GM10847 (cell line): Measurements from ENCODE around the gene PKNOX2.

ENCODE experiments used
- POLR2A ChIP-seq: IDR thresholded peaks from 2 replicates; pipeline ENCODE4 v1.6.1; 2011; ENCODE audit not compliant: insufficient read length; ENCODE audit errors: extremely low read depth

Gene PKNOX2

DNA sequence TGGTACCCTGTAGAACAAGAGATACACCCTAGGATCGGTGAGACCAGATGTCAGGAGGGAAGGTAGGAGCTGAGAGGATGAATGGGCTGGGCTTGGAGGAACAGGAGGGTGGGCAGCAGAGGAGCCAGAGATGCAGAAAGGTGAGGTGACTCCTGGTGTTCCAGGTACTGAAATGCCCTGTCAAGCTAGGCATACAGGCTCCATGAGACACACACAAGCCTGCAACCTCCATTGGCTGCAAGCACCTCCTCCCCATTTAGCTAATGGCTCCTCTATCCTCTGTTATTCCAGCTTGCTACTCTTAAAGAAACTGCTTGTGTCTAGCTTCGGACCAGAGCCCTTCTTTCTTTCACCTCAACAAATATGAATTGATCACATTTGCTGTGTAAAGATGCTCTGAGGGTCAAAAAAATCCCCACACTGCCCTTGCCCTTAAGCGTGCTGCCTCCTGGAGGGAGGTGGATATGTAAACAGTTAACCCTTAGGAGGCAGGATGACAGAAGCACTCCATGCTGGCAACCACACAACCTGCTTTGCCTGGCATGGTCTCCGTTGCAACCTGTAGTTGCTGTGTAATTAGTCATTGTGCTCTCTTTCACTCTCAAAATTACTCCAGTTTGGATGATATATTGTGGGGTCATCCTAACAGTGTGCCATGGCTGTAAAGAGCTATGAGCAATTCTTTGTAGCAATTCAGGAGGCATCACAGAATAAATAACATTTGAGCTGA lies 156.0 kb downstream of the PKNOX2 start:
- no peak for TF ChIP-seq POLR2A

DNA sequence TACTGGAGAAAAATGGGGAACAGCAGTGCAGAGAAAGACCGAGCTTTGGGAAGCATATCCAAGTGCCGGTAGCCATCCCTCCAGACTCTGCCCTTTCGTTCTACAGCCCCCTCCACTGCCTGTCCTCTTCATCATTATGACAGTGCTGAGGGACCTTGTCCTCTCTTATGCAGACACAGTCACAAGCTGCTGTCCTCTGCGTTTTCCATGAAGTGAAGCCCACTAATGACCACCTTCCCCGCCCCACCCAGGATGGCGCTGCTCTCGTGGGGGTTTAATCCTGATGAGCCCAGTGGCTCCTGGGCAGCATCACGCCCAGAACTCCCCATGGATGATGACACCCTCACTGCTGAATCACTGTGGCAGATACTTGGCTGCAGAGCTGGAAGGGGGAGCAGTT lies 157.7 kb downstream of the PKNOX2 start:
- no peak for TF ChIP-seq POLR2A

DNA sequence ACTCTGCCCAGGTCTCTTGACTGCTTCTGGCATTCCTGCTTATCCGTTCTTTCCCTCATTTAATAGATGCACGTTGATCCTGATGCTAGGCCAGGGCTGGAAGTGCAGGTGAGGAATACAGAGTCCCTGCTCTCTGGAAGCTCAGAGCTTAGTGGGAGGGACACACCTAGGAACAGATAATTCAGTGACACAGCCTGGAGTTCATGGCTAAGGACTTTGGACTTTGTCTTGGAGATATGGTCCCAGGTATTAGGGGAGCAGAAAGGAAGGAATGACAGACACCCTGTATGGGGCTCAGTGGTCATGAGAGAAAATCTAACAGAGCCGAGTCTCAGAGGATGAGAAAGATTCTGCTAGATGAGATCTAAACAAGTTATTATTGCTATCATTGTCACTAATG lies 160.6 kb downstream of the PKNOX2 start:
- TF ChIP-seq POLR2A = no peak

DNA sequence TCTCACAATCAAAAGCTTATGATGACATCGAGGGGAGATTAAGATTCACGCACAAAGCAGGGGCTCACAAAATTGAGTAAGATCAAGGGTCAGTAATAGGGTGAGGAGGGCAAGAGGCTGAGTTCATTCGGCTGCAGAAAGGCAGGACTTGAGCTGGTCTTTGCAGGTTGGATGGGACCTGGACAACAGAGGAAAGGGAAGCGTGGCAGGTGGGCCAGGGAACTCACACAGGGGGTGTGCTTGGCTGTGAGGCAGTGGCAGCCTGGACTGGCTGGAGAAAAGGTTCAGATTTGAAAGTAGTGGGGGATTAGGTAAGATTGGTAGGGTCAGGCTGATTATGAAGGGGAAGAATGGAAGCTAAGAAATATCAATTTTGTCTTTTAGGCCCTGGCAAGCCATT lies 161.6 kb downstream of the PKNOX2 start:
- TF ChIP-seq POLR2A = no peak

DNA sequence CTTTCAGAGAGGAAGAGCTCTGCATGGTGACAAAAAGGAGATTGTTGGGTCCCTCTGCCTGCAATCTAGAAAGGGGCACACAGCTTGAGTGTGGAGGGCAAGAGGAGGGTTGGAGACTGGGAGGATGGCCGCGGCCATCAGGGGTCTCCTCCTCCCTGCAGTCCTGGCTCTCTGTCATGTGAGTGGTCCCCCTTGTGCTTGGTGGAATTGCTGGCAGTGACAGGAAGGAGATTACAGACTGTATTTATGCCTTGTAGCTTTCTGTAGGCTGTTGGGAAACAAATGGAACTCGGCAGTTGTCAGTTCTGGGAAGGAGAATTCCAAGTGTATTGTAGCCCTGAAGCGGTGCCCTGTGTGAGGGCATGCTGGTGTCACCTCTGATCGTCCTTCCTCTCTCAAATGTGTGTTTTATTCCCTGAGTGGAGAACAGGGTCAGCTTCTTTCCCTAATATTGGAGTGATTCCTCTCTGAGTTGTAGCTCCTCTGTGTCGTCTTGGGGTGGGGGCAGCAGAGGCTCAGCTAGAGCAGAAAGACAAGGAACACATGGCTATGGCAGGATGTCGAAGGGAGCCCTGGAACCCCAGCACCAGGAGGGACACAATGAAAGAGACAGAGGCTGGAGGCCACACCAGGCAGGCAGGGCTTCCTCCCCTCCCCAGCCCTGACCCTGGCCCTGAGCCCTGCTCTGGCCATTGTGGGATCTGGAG lies 163.1 kb downstream of the PKNOX2 start:
- no peak for TF ChIP-seq POLR2A

DNA sequence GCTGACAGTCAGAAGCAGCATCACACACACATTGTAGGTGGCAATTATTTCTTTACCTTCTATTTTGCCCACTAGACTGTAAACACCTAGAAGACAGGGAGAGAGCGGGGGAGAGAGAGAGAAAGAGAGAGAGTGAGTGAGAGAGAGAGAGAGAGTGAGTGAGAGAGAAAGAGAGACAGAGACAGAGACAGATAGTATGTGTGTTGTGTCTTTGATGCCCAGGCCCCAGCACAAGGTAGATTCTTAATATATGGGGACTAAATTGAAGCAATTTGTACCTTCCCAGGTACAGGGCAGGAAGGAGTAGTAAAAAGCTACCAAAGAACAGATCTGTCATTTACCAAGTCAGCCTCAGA lies 163.7 kb downstream of the PKNOX2 start:
- no peak for TF ChIP-seq POLR2A

DNA sequence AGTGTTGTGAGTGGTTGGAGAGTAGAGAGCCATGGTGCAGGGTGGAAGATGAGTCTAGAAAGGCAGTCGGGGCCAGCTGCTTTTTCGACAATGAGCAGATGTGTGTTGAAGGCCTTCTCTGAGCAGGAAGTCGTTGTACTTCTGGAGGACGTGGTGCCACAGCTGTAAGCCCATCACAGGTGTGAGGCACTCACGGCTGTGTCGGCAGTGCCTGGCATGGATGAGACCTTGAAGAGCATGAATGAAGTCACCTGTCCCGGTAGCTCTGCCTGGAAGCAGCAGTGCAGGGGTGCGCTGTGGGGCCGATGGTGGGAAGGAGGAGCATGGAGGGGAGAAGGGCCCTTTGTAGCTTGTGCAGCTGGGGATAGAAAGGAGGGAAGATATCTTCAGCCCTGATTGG lies 165.2 kb downstream of the PKNOX2 start:
- TF ChIP-seq POLR2A = no peak

DNA sequence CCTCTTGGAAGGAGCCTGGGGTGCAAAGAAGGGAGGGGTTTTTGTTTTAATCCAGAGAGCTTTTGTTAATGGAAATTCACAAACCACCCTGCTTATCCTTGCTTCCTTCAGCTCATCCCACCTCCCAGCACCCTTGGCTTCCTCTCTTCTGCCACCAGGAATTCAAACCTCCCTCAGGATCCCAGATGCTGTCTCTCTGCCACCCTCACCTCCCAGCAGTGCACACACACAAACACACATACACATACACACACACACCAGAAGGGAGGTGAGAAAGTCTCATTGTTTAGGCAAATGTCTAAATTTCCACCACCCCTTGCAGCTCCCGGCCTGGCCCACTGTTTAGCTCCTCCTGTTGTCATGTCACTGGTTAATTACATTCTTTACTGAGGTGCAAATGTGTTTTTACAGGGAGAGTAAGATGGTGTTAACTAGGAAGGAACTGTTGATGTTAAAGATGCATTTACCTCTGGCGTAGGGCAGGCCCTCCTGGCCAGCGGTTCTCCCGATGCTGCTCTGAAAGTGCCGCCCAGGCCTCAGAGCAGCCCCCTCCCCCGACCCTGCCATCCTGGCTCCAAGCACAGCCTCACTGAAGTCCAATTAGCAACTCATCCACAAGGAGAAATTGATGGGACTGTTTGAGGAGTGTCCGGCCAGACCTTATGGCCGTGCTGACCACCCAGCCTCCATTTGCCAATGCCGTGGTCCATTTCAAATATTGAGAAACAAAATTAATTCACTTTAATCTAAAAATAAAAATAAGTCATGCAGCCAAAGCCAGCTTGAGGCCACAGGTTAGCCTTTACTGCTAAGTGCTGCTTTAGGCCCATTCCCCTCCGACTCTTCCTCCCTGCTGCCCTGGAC lies 166.1 kb downstream of the PKNOX2 start:
- TF ChIP-seq POLR2A = no peak

DNA sequence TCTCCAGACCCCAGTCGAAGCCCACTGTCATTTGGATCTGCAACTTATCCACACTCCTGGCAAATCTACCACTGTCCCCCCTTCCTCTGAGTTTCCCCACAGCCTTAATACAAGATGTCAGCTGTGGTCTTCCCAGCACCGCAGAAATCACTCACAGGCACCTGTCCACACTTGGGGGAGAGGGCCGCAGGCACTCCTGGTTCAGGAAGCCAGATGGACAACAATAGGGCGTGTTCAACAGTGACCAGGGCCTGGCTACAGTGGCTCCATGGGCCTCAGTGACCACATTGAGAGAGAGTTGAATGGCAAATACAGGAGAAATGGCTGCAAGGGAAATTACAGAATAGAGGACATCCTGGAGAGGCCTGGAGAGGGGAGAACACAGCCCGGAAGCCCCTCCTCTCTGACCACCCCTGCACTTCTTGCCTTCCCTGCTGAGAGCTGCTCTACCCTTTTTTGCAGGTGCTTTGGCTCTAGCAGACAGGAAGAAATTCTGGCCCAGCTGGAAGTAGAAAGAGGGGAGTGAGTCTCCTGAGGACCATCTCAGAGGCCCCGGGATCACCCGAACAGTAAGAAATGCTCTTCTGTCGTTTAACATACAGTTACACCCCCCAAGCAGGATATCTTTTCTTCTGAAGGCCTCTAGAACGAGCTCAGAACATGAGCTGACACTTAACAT lies 166.9 kb downstream of the PKNOX2 start:
- no peak for TF ChIP-seq POLR2A

DNA sequence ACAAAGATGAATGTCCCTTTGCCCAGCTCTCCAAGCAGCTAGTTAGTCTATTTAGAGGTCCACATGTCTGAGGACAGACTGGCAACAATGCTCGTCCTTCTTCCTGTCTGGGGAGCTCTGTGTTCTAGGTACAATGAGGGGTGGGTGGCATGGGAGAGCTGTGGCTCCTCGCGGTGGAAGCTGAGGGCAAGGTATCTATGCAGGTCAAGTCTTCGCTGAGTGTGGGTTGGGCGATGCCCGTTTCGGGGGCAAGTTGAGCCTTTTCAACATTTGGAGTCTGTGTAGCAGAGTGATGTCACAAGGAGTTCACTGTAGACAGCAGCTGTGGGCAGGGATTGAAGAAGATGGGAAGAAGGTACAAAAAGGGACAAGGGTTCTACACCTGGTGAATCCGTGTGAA lies 168.3 kb downstream of the PKNOX2 start:
- no peak for TF ChIP-seq POLR2A

DNA sequence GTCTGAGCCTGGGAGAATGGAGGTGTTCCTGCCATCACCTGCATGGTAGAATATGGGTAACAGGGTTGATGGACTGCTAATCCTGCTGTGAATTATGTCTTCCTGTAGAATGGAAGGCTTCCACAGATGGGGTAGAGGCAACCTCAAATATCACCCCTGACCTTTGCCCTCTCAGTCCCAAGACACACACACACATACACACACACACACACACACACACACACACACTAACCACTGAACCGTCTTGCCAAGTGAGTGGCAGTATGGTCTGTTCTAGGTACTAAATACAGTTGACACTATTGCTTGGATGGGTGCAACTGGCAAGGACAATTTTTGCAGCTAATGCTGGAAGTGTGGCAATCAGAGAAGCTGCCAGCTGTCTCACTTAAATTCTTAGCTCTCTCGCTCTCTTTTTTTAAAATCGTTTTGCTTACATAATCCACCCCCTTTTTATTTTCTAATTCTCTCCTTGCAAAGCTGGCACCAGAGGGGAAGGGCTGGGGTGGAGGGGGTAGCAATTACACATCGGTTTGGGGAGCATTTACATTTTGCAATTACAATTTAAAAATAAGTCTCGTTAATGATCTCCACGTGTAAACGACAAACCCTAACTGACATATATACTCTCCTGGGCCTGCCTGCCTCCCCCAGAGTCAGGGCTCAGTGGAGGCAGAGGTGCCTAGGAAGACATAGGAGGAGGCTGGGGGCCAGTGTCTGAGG lies 169.0 kb downstream of the PKNOX2 start:
- no peak for TF ChIP-seq POLR2A

DNA sequence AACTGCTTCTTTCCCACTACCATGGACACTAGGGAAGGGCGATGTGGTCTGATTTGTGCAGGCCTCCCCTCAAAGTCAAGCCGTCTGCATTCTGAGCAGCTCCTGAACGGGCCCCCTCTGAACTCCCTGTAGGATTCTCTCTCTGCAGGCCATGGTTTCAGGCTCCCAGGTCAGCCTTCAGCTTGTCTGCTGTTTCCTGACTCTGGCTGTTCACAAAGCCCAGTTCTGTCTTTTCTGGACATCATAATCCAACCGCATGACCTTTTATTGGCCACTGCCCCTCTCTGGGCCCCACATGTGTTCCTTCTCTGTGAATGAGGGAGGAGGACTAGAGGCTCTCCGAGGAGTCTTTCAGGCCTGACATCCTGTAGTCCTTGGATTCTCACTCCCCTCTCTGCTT lies 170.6 kb downstream of the PKNOX2 start:
- TF ChIP-seq POLR2A = no peak

DNA sequence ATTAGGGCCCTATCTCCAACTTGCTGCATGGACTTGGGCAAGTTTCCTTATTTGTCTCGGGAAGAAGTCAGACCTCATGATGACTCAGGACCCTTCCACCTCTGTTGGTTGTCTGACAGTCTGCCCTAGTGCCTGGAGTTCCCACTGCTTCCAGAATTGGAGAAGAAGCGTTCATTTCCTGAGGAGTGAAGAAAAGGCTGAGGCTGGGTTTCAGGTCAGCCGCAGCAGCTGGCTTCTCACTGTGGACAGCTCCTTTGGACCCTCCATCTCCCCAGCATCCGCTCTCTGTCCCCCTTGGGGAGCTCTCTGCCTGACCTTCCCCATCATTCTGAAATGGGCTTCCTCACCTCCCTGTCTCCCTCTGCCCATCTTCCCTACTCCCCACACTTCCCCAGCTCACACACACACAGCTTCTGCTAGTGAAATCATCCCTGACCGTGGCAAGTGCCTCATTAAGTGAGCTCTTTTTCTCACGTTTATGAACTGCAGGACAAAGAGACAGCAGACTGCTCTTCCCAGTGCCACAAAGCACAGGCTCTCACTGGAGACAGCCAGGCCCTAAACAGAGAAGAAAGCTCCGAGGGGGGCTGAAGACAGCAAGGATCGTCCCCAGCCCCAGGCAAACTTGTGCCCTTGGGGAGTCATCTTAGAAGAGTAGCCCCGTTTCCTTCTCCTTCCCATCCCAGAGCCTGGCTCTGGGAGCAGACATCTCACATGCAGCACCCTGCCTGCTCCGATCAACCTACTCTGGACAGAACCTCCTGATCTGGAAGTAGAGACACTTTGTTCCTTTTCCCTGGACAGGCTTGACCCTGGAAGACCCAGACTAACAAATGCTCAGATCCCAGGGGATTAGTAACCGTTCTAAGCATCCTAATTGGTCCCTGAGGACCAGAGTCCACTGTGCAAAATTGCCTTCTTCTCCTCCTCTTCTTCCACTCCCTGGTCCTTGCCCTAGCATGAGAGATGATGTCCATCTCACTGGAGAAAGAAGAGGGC lies 173.6 kb downstream of the PKNOX2 start:
- TF ChIP-seq POLR2A = no peak
